H4 (cell line): ENCODE measurements around the gene ZFYVE9. TPM values are rescaled to one million over a fixed set of nuclear protein-coding genes. Genes with fewer than 3 reads are reported as not detected.

Source experiments
- DNase-seq: peaks from one replicate; pipeline ENCODE4 v3.0.0-alpha.2; 2015; ENCODE audit warnings: low spot score
- total RNA-seq: library from RNA; depleted of rRNA; stranded (reverse); fragments of >200 nt; shearing (Covaris generic); gene quantifications from 2 replicates; pipeline ENCODE4 v1.2.3, GENCODE V29; 2014

Gene ZFYVE9
- total RNA-seq, 1 experiment from 2014 or later = 15.0 TPM

GRCh38 chr1:52334906-52335528 is 193.1 kb downstream of the ZFYVE9 start:
- no peak for DNase-seq

- DNase-seq = no peak
Observed at GRCh38 chr1:52337439-52337838, 195.6 kb downstream of the ZFYVE9 start.

GRCh38 chr1:52341655-52342260 is 199.9 kb downstream of the ZFYVE9 start:
- DNase-seq = no peak

GRCh38 chr1:52343979-52344378 is 202.1 kb downstream of the ZFYVE9 start:
- no peak for DNase-seq

GRCh38 chr1:52345252-52345651 is 203.4 kb downstream of the ZFYVE9 start:
- DNase-seq = no peak

- DNase-seq = no peak
Observed at GRCh38 chr1:52346653-52347052, 204.8 kb downstream of the ZFYVE9 start.

- no peak for DNase-seq
Observed at GRCh38 chr1:52348704-52349300, 206.9 kb downstream of the ZFYVE9 start.

- no peak for DNase-seq
Observed at GRCh38 chr1:52352690-52353089, 210.8 kb downstream of the ZFYVE9 start.

GRCh38 chr1:52355436-52355835 is 213.5 kb downstream of the ZFYVE9 start:
- DNase-seq = no peak

- no peak for DNase-seq
Observed at GRCh38 chr1:52355847-52356505, 214.1 kb downstream of the ZFYVE9 start.

- DNase-seq = no peak
Observed at GRCh38 chr1:52356818-52357355, 215.0 kb downstream of the ZFYVE9 start.

GRCh38 chr1:52357397-52357796 is 215.5 kb downstream of the ZFYVE9 start:
- no peak for DNase-seq

GRCh38 chr1:52358851-52359497 is 217.1 kb downstream of the ZFYVE9 start:
- no peak for DNase-seq

- no peak for DNase-seq
Observed at GRCh38 chr1:52359676-52360594, 218.0 kb downstream of the ZFYVE9 start.

- DNase-seq = no peak
Observed at GRCh38 chr1:52360595-52360968, 218.7 kb downstream of the ZFYVE9 start.

GRCh38 chr1:52364235-52364839 is 222.4 kb downstream of the ZFYVE9 start:
- no peak for DNase-seq

- DNase-seq = peak; percentile 80
Observed at GRCh38 chr1:52365071-52365745, 223.3 kb downstream of the ZFYVE9 start.

GRCh38 chr1:52365746-52366516 is 224.0 kb downstream of the ZFYVE9 start, which contains the start of gene CC2D1B:
TSS of gene CC2D1B (minus strand) at chr1:52366205. CDS start at chr1:52364620, 1,585 bp downstream.
- peak; percentile 99 for DNase-seq

GRCh38 chr1:52366517-52366827 is 224.6 kb downstream of the ZFYVE9 start:
- no peak for DNase-seq
